Fibroblast of skin of left quadriceps (primary cell): ENCODE measurements around the gene P2RX4.
"Not testable (repeated sequence)": the region's sequence is repeated elsewhere in the genome, so short reads cannot be mapped to it uniquely, and the experiment has no call there.

Experiments used
- DNase-seq, 2 experiments: peaks; one replicate each; pipeline ENCODE4 v3.0.0-alpha.2; 2013; ENCODE audit warnings: low read depth in 2 of 2

The P2RX4 gene

DNA sequence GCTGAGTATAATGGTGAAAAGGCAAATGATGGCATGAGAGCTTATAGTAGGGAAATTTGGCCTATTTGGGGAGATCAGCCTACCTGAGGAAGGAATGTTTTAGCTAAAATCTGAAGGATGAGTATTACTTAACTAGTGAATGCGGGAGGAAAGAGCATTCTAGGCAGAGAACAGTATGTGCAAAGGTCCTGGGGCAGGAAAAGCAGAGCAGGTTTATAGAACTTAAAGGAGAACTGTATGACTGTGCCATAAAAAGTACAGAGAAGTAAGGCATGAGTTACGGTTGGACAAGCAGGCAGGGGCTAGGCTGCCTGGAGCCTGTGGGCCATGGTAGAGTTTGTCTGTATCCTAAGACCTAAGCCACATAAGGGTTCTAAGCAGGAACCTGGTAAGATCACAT lies 21.7 kb upstream of the P2RX4 start:
- DNase-seq = no peak

DNA sequence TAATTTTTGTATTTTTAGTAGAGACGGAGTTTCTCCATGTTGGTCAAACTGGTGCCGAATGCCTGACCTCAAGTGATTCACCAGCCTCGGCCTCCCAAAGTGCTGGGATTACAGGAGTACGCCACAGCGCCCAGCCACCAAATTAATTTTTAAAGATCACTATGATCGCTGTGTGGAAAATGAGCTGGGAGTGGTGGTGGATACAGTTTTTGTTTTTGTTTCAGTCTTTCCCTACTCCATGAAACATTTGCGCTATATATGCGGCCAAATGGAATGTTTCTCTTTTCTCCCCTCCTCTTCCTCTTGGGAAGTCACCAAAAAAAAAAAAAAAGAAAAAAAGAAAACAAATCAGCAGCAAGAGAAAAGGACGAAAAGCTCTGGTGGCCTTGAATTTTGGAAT lies 20.8 kb upstream of the P2RX4 start:
- no peak for DNase-seq

- no peak for DNase-seq
These were observed 20.2 kb upstream of the P2RX4 start for GRCh38 chr12:121189619-121190155.

DNA sequence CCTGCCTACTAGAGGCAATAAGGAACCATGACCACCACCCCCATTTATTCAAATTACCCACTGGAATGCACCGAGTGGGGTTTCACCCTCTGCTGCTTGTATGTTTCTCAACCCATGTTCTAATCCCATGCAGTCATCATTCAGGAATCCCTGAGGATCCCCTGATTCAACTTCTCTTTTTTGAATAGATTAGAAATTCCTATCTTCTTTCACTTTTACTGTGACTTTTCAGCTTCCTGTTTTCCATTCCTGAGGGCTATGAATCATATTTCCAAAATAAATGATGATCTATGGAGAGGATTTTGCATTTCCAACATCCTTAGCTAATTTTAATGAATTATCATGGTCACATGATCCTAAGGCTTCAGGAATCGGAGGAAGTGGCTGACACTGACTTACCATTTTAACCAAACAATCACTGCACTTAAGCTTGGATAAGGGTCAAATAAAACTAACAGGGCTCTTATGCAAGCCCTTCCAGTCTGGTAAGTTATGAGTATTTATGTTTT lies 19.4 kb upstream of the P2RX4 start:
- DNase-seq = peak; percentile 91 to 92

GRCh38 chr12:121191151-121191550 lies 18.8 kb upstream of the P2RX4 start:
- DNase-seq = no peak

GRCh38 chr12:121196902-121197301 lies 13.0 kb upstream of the P2RX4 start:
- no peak for DNase-seq

DNA sequence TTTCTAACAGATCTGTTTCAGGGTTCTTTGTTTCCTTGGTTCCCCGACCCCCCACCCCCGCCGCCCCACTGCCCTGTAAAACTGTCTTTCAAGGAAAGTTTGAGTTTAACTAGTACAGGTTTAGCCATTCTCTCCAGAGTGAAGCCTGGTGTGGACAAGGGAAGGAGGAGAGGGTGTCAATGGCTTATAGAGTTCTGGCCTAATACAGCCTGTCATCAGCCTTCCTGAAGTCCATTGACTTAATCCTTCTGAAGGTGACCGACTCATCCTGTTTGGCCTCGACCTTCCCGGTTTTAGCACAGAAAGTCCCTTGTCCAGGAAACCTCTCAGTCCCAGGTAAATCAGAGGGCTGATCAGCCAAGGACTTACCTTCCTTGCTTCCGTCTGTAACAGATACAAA lies 11.0 kb upstream of the P2RX4 start:
- no peak for DNase-seq

GRCh38 chr12:121201140-121201539 lies 8.8 kb upstream of the P2RX4 start:
- not testable (repeated sequence) for DNase-seq

GRCh38 chr12:121202407-121203355 lies 7.2 kb upstream of the P2RX4 start:
- DNase-seq = no peak

- DNase-seq = no peak
These were observed 6.4 kb upstream of the P2RX4 start for GRCh38 chr12:121203482-121203881.

- DNase-seq = no peak
These were observed 4.4 kb upstream of the P2RX4 start for GRCh38 chr12:121205491-121205890.

DNA sequence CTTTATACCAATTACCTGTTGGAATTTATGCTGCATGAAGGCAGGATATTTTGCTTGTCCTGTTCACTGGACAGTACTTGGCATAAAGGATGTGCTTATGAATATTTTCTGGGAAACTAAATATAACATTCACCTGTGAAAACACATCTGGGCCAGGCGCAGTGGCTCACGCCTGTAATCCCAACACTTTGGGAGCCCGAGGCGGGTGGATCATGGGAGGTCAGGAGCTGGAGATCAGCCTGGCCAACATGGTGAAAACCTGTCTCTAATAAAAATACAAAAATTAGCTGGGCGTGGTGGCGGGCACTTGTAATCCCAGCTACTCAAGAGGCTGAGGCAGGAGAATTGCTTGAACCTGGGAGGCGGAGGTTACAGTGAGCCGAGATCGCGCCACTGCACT lies 1.4 kb upstream of the P2RX4 start:
- not testable (repeated sequence) for DNase-seq

DNA sequence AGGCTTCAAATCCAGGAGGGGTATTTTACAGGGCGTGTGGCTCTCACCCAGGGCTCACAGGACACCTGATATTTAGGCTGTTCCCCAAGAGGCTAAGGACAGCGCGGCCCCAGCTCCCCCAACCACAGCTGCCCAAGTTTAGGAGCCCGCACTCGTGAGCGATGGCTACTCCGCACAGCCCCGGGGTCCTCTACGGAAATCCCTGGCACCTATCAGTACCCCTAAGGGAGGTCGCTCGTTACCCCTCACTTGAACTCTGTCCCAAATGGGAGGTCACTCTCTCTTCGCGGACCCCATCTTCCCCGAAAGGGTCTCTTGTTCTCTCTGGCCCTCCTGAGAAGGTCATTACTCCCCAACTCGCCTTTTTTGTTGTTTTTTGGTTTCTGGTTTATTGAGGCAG lies 708 bp upstream of the P2RX4 start:
- DNase-seq = no peak

DNA sequence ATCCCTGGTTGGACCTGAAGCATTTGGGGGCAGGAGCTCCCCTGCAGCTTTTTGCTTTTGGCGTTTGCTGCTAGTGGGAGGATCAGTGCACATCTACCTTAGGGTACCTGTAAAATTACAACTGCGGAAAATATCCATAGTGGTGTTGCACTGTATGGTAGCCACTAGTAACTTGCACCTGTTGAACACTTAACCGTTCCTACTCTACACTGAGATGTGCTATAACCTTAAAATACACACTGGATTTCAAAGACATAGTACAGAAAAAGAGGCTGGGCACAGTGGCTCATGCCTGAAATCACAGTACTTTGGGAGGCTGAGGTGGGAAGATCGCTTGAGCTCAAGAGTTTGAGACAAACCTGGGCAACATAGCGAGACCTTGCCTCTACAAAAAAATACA lies 2.9 kb downstream of the P2RX4 start:
- no peak for DNase-seq

- DNase-seq = peak in 1 of 2 experiments; percentile 7
These were observed 4.3 kb downstream of the P2RX4 start for GRCh38 chr12:121214166-121214777.

DNA sequence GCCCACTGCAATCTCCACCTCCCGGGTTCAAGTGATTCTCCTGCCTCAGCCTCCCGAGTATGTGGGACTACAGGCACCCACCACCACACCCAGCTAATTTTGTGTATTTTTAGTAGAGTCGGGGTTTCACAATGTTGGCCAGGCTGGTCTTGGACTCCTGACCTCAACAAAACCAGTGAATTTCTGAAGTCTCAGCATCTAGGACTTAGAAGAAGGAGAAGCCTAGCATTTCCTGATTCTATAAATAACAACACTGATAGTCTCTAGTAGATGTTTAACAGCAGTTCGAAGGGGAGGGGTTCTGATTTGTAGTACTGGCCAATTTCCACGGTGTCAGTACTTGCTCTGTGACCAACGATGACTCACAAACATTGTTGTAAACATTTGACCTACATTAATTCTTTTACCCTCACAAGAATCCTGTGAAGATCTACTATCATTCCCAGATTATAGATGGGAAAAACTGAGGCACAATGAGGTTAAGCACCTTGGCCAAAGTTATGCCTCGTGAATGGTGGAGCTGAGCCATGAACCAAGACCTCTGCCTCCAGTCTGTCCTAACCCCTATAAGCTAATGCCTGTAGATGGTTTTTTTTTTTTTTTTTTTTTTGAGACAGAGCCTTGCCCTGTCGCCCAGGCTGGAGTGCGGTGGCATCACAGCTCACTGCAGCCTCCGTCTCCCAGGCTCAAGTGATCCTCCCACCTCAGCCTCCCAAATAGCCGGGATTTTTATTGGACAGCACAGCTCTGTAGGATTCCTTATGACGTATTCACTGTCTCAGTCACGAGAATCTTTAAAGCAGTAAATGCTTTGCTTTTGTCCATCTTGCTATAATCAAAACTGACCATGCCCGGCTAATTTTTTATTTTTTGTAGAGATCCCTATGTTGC lies 5.2 kb downstream of the P2RX4 start:
- peak; percentile 47 to 48 for DNase-seq

DNA sequence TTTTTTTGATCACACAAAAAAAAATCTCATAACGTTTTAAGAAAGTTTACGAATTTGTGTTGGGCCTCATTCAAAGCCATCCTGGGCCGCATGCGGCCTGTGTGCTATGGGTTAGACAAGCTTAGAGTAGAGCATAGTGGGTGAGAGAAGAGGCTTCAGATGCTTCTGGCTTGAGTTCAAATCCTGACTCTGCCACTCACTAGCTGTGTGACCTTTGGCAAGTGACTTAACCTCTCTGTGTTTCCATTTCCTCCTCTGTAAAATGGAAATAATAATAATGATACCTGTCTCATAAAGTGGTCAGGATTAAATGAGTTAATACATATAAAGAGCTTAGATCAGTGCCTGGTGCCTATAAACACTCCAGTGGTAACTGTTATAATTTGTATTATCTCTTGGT lies 6.2 kb downstream of the P2RX4 start:
- no peak for DNase-seq

DNA sequence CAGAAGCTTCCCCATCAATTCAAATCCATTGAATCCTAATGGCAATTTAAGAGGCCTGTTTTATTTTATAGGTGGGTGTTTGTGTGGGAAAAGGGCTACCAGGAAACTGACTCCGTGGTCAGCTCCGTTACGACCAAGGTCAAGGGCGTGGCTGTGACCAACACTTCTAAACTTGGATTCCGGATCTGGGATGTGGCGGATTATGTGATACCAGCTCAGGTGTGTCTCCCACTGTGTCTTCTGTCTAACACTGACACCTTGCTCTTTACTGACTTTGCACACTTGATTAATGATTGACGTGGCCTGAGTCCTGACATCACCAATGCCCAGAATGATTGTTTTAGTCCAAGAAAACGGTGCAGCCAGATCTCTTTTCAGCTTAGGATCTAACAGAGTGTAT lies 7.1 kb downstream of the P2RX4 start:
- no peak for DNase-seq

DNA sequence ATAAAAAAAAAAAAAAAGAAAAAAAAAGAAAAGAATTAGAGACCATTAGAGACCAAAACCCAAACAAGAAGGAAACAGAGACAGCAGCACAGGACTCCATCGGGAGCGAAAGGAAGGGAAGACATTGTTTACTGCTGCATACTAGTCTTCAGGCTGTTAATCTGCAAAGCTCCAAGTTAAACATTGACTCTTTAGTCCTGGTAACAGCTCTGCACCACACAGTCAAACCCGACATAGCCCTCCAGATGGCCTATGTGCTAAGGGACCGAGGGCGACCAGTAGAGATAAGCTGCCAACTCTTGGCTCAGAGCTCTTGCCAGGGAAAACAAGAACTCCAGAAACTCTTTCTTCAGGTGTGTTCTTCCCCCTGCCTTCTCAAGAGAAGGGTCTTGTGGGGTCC lies 7.8 kb downstream of the P2RX4 start:
- DNase-seq = no peak

DNA sequence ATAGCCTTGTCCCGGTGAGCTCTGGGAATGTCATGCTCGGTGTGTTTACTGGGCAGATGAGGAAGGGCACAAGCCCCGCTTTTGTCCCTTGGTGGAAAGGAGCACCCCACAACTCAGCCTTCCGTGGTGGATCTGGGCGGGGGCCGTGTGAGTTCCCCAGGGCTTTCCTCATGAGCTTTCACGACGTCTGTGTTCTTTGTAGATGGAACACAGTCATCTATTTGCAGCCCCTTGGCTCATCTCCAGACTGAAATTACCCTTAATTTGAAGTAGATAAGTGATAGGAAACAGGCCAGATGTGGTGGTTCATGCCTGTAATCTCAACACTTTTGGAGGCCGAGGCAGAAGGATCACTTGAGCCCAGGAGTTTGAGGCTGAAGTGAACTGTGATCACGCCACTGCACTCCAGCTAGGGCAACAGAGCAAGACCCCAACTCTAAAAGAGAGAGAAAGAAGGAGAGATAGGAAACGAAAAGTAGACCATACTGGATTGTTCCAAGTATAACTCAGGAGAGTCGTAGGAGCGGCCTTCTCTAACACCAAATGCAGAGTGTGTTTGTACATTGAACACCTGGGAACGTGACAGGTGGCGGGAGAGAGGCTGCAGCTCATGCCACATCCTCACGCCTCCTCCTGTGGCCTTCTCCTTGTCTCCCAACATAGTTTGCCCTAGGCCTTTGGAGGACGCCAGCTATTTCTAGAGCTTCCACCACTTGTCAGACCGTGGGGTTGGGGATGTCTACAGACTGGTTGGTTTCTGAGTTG lies 8.8 kb downstream of the P2RX4 start:
- DNase-seq = no peak
